Measurements from ENCODE around the gene RNF13. TPM values are rescaled to one million over a fixed set of nuclear protein-coding genes. Genes with fewer than 3 reads are reported as not detected.

RNF13 gene
- total and polyA plus RNA-seq, 8 donors = 18.1 to 51.9 (median 35.3) TPM

GRCh38 chr3:149886957-149887356, 73.9 kb downstream of the RNF13 start:
- FAIRE-seq (no peak), ATAC-seq (no peak), DNase-seq (no peak)
- Histone ChIP-seq H3K4me3 (no peak overlapping the region), H3K27me3 (no peaks in the 10 kb centered on the region), H3K36me3 (peaks cover 0 to 12% (median 0%) of the 10 kb centered on the region in 3 donors), H3K9me3 (no peaks in the 10 kb centered on the region), H3K27ac (no peak overlapping the region), H3K4me1 (no peaks in the 10 kb centered on the region)
- 83 to 85% methylated on average over 9 of the region's 9 CpGs for WGBS, 2 donors
- intact Hi-C loops (cut with DNase I) = no loop called here
- TF ChIP-seq, protein P1, sequence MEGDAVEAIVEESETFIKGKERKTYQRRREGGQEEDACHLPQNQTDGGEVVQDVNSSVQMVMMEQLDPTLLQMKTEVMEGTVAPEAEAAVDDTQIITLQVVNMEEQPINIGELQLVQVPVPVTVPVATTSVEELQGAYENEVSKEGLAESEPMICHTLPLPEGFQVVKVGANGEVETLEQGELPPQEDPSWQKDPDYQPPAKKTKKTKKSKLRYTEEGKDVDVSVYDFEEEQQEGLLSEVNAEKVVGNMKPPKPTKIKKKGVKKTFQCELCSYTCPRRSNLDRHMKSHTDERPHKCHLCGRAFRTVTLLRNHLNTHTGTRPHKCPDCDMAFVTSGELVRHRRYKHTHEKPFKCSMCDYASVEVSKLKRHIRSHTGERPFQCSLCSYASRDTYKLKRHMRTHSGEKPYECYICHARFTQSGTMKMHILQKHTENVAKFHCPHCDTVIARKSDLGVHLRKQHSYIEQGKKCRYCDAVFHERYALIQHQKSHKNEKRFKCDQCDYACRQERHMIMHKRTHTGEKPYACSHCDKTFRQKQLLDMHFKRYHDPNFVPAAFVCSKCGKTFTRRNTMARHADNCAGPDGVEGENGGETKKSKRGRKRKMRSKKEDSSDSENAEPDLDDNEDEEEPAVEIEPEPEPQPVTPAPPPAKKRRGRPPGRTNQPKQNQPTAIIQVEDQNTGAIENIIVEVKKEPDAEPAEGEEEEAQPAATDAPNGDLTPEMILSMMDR (IDR thresholded peaks at IDR 0.05) = no peak

DNA sequence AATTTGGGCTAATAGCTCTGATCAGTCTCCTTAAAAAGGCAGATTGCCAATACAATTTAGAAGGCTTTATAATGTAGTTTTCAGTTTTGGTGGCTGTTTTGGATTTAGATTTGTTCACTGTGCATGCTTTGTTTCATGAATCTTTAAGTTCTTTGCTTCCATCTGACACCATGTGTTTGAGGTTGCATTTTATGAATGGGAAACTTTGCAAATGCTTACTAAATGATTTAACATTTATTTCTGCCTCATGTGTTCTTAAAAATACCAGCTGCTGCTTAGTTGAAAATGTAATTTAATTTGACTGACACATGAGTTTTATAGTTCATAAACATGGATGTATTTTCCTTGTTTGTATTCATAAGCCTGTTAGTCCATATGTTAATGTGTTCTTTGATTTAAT, 78.6 kb downstream of the RNF13 start:
- TF ChIP-seq, protein P1 (IDR thresholded peaks at IDR 0.05) = no peak
- FAIRE-seq = no peak
- Histone ChIP-seq H3K4me1 (no peaks in the 10 kb centered on the region), H3K27me3 (no peaks in the 10 kb centered on the region), H3K36me3 (peaks cover 0 to 12% (median 0%) of the 10 kb centered on the region in 3 donors), H3K27ac (no peak overlapping the region), H3K4me3 (no peak overlapping the region), H3K9me3 (no peaks in the 10 kb centered on the region)
- no peak for ATAC-seq
- no peak for DNase-seq
- intact Hi-C loops (cut with DNase I) = no loop called here

- TF ChIP-seq, protein P1 (IDR thresholded peaks at IDR 0.05) = no peak
- no peak for DNase-seq
- Histone ChIP-seq H3K36me3 (peaks cover 0 to 6% (median 0%) of the 10 kb centered on the region in 3 donors), H3K27me3 (no peaks in the 10 kb centered on the region), H3K4me3 (no peak overlapping the region), H3K4me1 (no peaks in the 10 kb centered on the region), H3K9me3 (no peaks in the 10 kb centered on the region), H3K27ac (no peak overlapping the region)
- no peak for FAIRE-seq
- WGBS, 2 donors = 95 to 98% methylated on average over 10 of the region's 10 CpGs
- ATAC-seq = no peak
- intact Hi-C loops (cut with DNase I) = no loop called here
Measured at GRCh38 chr3:149892371-149892770, 79.4 kb downstream of the RNF13 start.

DNA sequence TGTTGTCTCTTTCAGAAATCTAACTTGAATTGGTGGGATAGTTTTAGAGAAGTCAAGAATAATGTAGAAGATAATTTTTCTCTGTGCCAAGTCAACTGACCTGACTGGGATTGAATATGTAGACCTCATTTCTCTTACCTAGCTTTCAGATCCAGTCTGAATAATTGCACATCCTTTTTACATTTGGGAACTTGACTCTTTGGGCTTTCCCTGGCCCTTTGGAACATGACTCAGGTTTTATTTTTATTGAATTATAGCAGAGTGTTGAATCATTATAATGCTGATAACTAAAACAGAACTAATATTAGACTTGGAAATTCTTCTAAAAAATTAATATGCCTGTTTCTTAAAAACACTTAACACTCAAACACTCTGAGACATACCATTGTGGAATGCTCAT, 81.2 kb downstream of the RNF13 start:
- Histone ChIP-seq H3K27ac (no peak overlapping the region), H3K36me3 (no peaks in the 10 kb centered on the region), H3K4me1 (no peaks in the 10 kb centered on the region), H3K27me3 (no peaks in the 10 kb centered on the region), H3K4me3 (no peak overlapping the region), H3K9me3 (no peaks in the 10 kb centered on the region)
- intact Hi-C loops (cut with DNase I) = no loop called here
- FAIRE-seq (no peak), DNase-seq (no peak), ATAC-seq (no peak)
- TF ChIP-seq, protein P1 (IDR thresholded peaks at IDR 0.05) = no peak

GRCh38 chr3:149895339-149895738, 82.3 kb downstream of the RNF13 start:
- no peak for ATAC-seq
- TF ChIP-seq, protein P1 (IDR thresholded peaks at IDR 0.05) = no peak
- Histone ChIP-seq H3K36me3 (no peaks in the 10 kb centered on the region), H3K9me3 (no peaks in the 10 kb centered on the region), H3K4me1 (no peaks in the 10 kb centered on the region), H3K27me3 (no peaks in the 10 kb centered on the region), H3K4me3 (no peak overlapping the region), H3K27ac (no peak overlapping the region)
- WGBS, 2 donors = 42 to 44% methylated on average over 1 of the region's 1 CpG
- FAIRE-seq = peak; percentile 77
- intact Hi-C loops (cut with DNase I) = no loop called here
- DNase-seq = no peak

Data from pancreas (tissue), 10 donors.